GM20000 (cell line): ENCODE data around the gene TMEM258.

Experiments used
- DNase-seq: peaks from one replicate; pipeline ENCODE4 v3.0.0; 2012; ENCODE audit warnings: low spot score
- TF ChIP-seq, protein P1 (sequence below): IDR thresholded peaks from 2 replicates; pipeline ENCODE4 v1.5.1; 2012; ENCODE audit warnings: mild to moderate bottlenecking, control low read depth; ENCODE audit errors: extremely low read depth, missing control alignments

TMEM258 gene

DNA sequence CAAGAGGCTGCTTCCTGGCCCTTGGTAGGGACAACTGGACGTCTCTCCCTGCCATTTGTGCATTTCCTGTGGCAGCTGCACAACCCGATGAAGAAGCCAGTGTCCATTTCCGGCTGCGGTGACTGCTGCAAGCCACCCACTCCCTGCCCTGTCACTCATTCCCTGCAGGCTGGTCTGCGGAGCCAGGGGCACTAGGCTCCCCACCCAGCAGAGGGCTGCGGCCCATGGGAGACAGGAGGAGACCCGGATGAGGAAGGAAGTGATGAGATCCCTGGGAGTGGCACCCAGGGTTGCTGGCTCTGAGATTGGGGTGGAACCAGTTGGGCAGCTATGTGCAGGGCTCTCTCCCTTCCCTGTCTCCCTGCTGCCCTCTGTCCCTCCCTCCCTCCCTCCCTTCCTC, 50.0 kb downstream of the TMEM258 start:
- TF ChIP-seq, protein P1, sequence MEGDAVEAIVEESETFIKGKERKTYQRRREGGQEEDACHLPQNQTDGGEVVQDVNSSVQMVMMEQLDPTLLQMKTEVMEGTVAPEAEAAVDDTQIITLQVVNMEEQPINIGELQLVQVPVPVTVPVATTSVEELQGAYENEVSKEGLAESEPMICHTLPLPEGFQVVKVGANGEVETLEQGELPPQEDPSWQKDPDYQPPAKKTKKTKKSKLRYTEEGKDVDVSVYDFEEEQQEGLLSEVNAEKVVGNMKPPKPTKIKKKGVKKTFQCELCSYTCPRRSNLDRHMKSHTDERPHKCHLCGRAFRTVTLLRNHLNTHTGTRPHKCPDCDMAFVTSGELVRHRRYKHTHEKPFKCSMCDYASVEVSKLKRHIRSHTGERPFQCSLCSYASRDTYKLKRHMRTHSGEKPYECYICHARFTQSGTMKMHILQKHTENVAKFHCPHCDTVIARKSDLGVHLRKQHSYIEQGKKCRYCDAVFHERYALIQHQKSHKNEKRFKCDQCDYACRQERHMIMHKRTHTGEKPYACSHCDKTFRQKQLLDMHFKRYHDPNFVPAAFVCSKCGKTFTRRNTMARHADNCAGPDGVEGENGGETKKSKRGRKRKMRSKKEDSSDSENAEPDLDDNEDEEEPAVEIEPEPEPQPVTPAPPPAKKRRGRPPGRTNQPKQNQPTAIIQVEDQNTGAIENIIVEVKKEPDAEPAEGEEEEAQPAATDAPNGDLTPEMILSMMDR, result no peak
- DNase-seq, result no peak

DNA sequence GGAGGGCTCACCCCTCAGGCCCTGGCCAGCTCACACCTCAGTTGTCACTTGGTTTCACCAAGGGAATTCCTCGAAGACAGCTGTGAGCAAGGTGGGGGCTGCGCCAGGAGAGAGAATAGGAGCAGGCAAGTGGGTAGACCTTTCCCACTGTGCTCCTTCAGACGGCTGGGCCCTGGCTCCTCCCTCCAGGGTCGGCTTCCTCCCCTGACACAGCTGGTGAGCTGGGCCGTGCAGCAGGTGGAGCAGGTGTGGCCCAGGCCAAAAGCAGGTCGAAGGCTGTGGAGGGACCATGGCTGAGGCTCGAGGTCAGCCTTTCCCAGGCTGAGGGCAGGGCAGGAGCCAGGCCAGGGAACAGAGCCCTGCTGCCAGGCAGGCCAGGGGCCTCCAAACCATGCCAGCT, 52.4 kb downstream of the TMEM258 start:
- DNase-seq, result no peak
- TF ChIP-seq, protein P1, result no peak

DNA sequence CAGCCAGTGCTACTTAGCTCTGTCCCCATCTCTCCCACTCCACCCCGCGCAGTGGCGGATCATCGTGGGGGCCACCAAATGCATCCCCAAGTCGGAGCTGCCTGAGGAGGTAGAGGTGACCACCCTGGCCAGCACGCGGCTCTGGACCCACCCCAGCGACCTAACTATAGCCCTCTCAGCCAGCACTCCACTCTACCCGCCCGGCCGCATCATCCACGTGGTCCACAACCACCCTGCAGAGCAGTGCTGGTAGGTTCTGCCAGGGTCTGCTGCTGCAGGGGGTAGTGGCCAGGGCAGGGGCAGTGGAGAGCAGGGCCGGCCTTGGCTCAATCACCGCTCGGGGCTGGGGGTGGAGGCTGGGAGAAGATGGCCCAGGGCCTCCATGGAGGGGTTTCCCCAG, 53.0 kb downstream of the TMEM258 start:
- no peak for DNase-seq
- TF ChIP-seq, protein P1, result no peak
